Measurements from ENCODE around the gene AFF3.

AFF3 gene

GRCh38 chr2:100068395-100068794, 74.0 kb downstream of the AFF3 start:
- ATAC-seq, result no peak

GRCh38 chr2:100067784-100068183, 74.6 kb downstream of the AFF3 start:
- ATAC-seq (no peak), DNase-seq (no peak)

More at GRCh38 chr2:100068395-100068794, 74.0 kb downstream of the AFF3 start:
- no peak for DNase-seq

- ATAC-seq (no peak), DNase-seq (no peak)
Observed at GRCh38 chr2:100066856-100067255, 75.5 kb downstream of the AFF3 start.

GRCh38 chr2:100066246-100066645, 76.1 kb downstream of the AFF3 start:
- DNase-seq (no peak), ATAC-seq (no peak)

- no peak for ATAC-seq
Observed at GRCh38 chr2:100064592-100065428, 77.6 kb downstream of the AFF3 start.

GRCh38 chr2:100064165-100064564, 78.2 kb downstream of the AFF3 start:
- no peak for DNase-seq
- ATAC-seq, result no peak

More at GRCh38 chr2:100064592-100065428, 77.6 kb downstream of the AFF3 start:
- no peak for DNase-seq

- DNase-seq (no peak), ATAC-seq (no peak)
Observed at GRCh38 chr2:100063459-100063953, 78.9 kb downstream of the AFF3 start.

- no peak for ATAC-seq
- no peak for DNase-seq
Observed at GRCh38 chr2:100062336-100062735, 80.1 kb downstream of the AFF3 start.

- ATAC-seq, result peak; percentile 86
- DNase-seq, result no peak
Observed at GRCh38 chr2:100060875-100061274, 81.5 kb downstream of the AFF3 start.

- DNase-seq (no peak), ATAC-seq (no peak)
Observed at GRCh38 chr2:100059638-100060037, 82.8 kb downstream of the AFF3 start.

GRCh38 chr2:100057901-100058261, 84.5 kb downstream of the AFF3 start:
- no peak for DNase-seq
- no peak for ATAC-seq

- no peak for ATAC-seq
- DNase-seq, result no peak
Observed at GRCh38 chr2:100054426-100054825, 88.0 kb downstream of the AFF3 start.

GRCh38 chr2:100053087-100053885, 89.1 kb downstream of the AFF3 start:
- DNase-seq (no peak), ATAC-seq (no peak)

GRCh38 chr2:100052650-100053049, 89.7 kb downstream of the AFF3 start:
- DNase-seq (no peak), ATAC-seq (no peak)

GRCh38 chr2:100051253-100051652, 91.1 kb downstream of the AFF3 start:
- ATAC-seq (no peak), DNase-seq (no peak)

- ATAC-seq, result no peak
- no peak for DNase-seq
Observed at GRCh38 chr2:100050685-100051084, 91.7 kb downstream of the AFF3 start.

- no peak for DNase-seq
- ATAC-seq, result no peak
Observed at GRCh38 chr2:100046961-100047947, 95.1 kb downstream of the AFF3 start.

GRCh38 chr2:100045000-100045399, 97.4 kb downstream of the AFF3 start:
- DNase-seq (no peak), ATAC-seq (no peak)

GRCh38 chr2:100043891-100044255, 98.5 kb downstream of the AFF3 start:
- no peak for ATAC-seq
- no peak for DNase-seq

- DNase-seq (no peak), ATAC-seq (no peak)
Observed at GRCh38 chr2:100043081-100043890, 99.1 kb downstream of the AFF3 start.

GRCh38 chr2:100042562-100042961, 99.8 kb downstream of the AFF3 start:
- DNase-seq (no peak), ATAC-seq (no peak)
